ENCODE results near the gene PSMA3. TPM values are rescaled to one million over a fixed set of nuclear protein-coding genes. Genes with fewer than 3 reads are reported as not detected.

Gene PSMA3
- polyA plus RNA-seq, 3 donors, result 140 to 162 (median 147) TPM

DNA sequence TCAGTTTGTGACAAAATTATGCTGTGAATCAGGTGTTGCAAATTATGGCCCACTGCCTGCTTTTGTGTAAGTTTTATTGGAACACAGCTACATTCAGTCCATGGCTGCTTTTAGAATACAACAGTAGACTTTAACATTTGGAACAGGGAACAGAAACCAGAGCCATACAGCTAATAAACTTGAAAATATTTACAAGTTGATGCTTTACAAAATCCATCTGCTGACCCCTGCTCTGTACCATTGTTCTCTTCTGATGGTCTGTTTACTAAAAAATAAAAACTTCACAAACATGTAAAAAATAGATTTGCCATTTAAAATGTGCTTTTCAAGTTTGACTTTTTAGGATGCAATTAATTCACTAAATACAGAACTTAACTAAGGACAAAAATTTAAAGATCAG, 20.8 kb downstream of the PSMA3 start:
- DNase-seq (ENCODE audit: low read depth in 3 of 3, low spot score in 2 of 3), result peak in 2 of 3 donors; percentile 34 to 44

DNA sequence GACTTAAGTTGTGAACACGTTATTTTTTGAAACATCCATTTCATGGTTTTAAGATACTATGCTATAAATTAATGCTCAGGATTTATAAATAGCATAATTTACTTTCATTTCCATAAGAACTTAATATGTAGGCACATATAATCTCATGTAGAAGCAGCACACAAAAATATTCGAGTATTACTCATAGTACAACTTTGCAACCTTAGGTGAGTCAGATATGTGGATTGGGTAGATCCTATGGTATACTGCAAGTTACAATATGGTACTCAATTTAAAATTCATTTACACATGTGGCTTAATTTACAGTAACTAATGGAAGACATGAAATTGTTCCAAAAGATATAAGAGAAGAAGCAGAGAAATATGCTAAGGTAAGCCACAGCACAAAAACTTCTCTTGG, 26.0 kb downstream of the PSMA3 start:
- DNase-seq (ENCODE audit: low read depth in 3 of 3, low spot score in 2 of 3), result no peak

DNA sequence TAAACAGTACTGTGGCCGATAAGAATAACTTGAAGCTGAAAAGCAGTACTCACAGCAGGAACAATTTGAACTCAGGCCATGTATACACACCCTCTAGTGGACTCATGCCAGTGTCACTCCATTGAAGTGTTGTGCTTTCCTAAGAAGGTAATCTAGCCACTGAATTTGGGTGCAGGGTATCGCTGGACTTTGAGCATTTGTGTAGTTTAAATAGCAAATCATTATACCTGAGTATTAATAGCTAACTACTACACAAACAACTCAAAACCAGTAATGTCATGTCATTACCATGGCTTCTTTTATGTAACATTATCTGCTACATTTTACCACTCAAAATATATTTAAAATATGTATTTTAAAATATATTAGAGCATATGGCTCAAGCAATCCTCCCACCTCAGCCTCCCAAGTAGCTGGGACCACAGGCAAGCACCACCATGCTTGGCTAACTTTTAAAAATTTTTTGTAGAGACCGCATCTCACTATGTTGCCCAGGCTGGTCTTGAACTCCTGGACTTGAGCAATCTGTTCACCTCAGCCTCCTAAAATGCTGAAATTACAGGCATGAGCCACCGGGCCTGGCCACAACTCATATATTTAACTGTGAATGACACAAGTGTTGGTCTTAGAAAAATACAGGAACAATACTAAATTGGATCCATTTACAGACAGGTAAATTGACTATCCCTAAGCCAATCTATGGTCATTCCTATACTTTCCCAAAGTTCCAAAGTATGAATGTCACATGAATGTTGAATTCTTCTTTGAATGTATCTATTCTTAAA, 28.1 kb downstream of the PSMA3 start:
- DNase-seq (ENCODE audit: low read depth in 3 of 3, low spot score in 2 of 3), result no peak

DNA sequence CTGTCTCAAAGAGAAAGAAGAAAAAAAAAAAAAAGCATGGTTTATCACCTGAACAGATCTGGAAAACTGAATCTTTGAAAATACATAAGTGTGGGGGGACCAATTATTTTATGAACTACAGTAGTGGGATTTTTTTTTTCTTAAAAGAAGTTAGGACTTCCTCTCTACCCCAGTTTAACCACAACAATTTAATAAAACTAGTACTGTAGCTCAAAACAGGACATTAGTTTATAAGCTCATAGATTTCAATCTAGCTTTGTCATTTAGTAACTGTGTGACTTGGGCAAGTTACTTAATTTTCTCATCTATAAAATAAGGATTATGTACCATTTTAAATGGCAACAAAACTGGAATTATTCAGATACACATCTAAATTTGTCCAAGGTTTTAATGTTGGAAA, 30.2 kb downstream of the PSMA3 start:
- no peak for DNase-seq (ENCODE audit: low read depth in 3 of 3, low spot score in 2 of 3)

DNA sequence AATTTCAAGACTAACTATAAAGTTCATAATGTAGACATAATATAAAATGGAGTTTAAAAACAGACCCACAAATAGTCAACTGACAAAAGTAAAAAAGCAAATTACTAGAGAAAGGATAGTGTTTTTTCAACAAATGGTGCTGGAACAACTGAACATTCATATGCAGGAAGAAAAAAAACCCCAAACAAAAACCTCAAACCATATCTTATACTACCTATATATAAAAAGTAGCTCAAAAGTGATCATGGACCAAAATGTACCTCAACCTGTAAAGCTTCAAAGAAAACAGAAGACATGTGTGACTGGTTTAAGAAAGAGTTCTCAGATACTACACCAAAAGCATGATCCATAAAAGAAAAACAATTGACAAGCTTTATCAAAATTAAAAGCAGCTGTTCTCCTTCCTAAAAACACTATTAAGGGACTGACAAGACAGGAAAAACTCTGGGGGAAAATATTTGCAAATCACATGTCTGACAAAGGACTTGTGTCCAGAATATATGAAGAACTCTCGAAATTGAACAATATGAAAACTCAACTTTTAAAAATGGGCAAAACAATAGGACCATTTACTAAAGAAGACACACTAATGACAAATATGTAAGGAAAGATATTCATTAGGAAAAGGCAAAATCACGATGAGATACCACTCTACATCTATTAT, 31.0 kb downstream of the PSMA3 start:
- DNase-seq (ENCODE audit: low read depth in 3 of 3, low spot score in 2 of 3), result no peak

DNA sequence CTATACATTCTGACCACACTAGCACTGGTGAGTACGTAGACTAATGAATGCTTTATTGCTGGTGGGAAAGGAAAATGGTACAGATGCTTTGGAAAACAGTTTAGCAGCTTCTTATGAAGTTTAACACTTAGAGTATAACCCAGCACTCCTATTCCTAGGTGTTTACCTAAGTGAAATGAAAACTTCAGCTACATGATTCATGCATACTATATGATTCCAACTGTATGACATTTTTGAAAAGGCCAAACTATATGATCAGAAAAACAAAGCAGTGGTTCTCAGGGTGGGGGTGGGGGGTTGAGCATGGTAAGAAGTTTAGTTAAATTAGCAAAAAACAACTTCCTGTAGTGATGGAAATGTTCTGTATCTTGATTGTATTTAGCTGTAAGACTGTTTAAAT, 31.6 kb downstream of the PSMA3 start:
- no peak for DNase-seq (ENCODE audit: low read depth in 3 of 3, low spot score in 2 of 3)

DNA sequence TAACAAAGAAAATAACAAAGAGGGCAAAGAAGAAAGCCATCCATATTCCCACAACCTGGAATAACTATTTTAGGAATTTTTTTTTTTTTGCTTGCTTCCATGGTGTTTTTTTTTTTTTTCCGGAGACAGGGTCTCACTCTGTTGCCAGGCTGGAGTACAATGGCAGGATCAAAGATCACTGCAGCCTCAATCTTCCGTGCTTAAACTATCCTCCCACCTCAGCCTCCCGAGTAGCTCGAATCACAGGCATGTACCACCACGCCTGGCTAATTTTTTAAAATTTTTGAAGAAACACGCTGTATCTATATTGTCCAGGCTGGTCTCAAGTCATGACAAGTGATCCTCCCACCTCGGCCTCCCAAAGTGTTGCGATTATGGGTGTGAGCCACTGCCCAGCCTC, 33.5 kb downstream of the PSMA3 start:
- no peak for DNase-seq (ENCODE audit: low read depth in 3 of 3, low spot score in 2 of 3)

DNA sequence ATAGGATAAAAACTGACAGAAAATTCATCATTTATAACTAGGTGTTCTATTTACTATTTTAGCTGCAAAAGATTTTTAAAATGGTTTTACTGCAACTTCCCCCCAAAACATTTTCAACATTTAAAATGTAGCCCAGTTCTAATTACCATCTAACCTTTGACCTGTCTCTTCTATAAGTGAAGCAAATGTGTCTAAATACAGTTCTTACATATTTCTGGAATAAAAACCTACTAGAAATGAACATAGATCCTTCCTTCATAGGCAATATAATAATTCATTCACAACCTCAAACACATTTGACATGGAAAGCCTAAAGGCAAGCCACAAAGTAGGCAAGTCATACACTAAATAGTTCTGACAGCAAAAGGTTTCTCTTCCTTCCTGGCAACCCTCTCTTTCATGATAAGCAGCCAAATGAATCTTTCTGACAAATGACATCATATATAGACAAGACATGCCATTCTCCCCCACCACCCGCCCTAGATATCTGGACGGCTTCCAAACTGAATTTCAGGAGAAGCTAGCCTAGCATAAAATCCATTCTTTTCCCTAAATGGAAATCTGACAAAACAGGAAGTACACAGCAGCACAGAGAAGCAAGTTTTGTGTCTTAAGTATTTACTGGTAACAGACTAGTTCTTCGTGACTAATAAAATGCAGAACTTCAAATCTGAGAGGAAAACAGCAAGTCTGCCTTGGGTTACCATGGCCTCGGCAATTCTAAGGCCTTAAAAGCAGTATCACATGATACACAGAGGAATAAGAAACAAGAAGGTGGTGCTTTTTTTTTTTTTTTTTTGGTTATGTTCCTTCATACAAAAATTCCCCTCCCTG, 36.5 kb downstream of the PSMA3 start:
- no peak for DNase-seq (ENCODE audit: low read depth in 3 of 3, low spot score in 2 of 3)

DNA sequence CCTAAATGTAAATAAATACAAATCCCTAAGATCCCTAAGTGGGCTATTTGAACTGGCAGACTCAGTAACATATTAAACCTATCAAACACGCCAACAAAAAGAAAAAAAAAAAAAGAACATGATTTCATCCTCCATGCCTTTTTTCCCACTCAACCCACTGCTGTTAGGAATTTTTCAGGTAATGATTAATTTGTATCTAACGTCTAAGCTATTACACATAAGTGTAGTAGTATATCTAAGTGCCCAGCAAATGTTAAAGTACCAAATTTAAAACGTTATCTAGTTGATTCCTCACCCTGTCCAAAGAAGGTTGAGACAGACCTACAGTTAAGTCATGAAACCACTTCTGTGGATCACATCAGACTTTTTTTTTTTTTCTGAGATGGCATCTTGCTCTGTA, 37.3 kb downstream of the PSMA3 start:
- no peak for DNase-seq (ENCODE audit: low read depth in 3 of 3, low spot score in 2 of 3)

DNA sequence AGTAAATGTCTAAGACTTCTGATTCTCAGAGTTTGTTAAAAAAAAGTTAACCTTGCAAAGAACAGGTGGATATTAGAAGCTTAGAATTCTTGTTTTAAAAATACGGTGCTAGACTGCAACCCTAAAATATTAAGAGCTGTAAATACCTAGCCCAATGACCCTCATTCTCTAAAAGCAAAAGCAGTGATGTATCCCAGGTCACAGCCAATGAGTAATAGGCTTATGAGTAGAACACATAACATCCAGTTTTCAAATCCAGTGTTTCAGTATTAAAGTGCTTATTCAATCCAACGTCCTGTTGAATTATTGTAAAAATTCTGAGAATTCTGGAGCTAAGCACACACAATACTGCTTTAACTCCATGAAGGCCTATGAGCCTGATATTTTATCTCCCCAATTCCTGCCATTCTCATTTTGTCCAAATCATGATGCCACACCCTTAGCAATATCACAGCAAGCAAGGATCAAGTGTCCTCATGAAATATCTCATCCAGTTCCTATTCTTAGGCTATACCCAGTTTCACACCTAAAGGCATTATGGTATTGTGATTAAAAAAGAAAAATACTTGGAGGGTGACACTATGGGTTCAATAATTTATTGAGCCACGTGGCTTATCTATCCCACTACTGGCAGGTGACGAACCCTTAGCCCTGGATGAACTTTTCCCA, 38.4 kb downstream of the PSMA3 start:
- no peak for DNase-seq (ENCODE audit: low read depth in 3 of 3, low spot score in 2 of 3)

DNA sequence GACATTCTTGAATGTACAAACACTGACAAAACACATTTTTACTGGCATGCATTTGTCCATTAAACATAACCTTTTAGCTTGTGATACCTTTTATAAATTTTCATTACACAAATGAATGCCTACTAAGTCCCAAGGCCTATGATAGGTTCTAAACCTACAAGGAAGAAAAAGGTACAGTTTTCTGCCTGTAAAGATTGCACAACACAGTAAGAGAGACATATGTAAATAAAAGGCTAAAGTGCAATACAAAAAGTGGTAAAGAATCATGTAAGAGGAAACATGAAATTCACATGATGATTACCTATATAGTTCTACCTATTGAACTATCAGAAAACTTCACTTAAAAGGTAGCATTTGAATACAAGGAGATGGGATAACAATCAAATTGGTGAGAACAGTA, 39.1 kb downstream of the PSMA3 start:
- no peak for DNase-seq (ENCODE audit: low read depth in 3 of 3, low spot score in 2 of 3)

DNA sequence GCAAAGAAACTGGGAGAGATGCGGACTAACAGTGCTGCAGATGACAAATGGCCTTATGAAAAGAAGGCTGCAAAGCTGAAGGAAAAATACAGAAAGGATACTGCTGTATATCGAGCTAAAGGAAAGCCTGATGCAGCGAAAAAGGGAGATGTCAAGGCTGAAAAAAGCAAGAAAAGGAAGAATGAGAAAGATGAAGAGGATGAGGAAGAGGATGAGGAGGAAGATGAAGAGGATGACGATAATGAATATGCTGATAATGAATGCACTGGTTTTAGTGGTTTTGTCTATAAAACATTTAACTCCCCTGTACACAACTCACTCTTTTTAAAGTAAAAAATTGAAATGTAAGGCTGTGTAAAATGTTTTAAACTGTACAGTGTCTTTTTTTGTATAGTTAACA, 40.5 kb downstream of the PSMA3 start:
- no peak for DNase-seq (ENCODE audit: low read depth in 3 of 3, low spot score in 2 of 3)

DNA sequence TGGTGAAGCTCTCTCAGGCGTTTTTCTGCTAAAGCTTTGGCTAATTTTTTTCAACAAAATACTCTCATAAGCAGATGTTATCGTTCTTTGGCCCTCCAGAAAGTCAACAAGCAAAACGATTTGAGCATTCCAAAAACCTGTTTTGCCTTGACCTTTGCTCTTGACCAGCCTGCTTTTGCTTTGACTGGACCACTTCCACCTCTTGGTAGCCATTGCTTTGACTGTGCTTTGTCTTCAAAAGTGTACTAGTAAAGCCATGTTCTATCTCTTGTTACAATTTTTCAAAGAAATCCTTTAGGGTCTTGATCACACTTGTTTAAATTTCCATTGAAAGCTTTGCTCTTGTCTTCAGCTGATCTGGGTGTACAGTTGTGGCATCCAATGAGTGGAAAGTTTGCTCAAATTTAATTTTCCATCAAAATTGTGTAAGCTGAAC, 43.0 kb downstream of the PSMA3 start:
- DNase-seq (ENCODE audit: low read depth in 3 of 3, low spot score in 2 of 3), result no peak

DNA sequence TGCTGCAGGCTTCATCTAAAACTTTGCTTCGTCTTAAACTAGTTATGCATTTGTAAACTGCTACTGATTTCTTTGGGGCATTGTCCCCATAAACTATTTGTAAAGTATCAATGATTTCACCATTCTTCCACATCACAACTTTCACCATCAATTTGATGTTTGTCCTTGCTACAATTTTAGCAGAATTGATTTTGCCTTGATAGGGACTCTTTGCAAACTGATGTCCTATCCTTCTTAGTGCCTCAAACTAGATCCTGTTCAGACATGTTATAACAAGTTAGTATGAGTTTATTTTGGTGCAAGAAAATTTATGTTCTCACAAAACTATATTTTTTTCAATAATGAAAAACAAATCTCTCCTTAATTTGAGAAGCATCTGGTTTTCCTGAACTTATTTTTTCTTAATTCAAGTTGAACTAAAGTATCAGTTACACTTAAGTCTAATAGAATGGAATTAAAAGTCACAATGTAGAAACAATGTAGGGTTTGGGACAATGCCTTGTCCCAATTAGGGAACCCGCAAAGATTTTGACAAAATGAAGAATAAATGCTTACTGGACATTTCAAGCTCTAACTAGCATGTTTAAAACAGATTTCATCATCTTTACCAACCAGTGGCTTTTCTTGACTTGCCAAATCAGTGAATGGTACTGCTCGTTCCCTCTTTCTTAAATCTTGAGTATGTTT, 43.6 kb downstream of the PSMA3 start:
- no peak for DNase-seq (ENCODE audit: low read depth in 3 of 3, low spot score in 2 of 3)

DNA sequence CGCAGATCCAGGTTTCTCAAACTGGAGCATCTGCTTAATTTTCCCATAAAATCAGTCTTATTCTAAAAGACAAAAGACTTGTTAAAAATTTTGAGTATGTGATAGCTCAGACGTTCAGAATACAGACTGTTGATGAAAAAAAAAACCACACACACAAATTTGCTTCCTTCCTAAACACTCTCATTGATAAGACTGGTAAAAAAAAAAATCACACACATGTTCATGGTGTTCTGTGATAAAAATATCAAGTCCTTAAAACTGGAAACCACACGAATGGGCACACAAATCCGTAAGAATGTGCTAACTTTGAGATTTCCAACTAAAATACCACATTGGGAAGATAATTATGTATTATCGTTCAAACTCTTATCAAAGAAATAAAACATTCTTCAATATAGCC, 47.0 kb downstream of the PSMA3 start:
- DNase-seq (ENCODE audit: low read depth in 3 of 3, low spot score in 2 of 3), result no peak

DNA sequence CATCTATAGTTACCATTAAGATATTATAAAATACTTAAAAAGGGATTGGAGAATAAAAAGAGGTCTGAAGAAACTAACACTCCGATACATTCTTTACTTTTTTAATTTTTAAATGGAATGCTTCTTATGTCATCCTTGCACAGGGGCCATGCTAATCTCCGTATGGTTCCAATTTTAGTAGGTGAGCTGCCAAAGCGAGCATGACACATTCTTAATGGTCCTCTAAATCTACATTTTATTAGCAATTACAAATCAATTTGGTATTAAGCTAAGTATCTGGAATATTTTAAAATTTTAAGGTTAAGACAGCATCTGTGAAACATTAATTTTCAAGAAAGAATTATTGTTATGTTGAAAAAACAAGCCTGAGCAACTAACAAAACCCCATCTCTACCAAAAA, 47.5 kb downstream of the PSMA3 start:
- DNase-seq (ENCODE audit: low read depth in 3 of 3, low spot score in 2 of 3), result no peak

DNA sequence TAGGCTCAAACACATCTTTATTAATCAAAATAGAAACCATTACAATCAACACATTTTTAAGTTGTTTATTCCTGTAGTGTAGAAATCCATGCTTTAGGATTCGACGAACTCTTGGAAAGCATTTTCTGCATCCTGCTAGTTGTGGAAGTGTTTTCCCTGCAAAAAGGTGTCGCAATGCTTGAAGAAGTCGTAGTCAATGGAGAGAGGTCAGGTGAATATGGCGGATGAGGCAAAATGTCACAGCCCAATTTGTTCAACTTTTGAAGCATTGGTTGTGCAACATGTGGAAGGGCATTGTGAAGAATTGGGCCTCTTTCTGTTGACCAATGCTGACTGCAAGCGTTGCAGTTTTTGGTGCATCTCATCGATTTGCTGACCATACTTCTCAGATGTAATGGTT, 49.6 kb downstream of the PSMA3 start:
- DNase-seq (ENCODE audit: low read depth in 3 of 3, low spot score in 2 of 3), result no peak

DNA sequence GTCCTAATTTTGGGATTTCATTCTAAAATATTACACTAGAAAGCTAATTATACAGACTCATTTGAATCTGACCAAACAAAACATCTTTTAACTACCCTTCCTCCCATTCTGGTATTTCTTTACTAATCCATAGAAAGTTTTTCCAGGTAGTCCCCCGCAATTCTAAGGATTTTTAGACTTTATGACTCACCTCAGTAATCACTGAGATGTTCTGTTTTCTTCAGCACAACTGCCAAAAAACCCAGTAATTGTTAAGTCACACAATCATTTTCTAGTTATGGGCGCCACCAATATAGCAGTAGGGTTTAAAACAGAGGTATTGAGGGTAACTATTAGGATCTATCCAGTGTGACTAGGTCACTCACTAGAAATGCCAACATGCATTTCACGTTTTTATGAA, 52.1 kb downstream of the PSMA3 start:
- no peak for DNase-seq (ENCODE audit: low read depth in 3 of 3, low spot score in 2 of 3)

DNA sequence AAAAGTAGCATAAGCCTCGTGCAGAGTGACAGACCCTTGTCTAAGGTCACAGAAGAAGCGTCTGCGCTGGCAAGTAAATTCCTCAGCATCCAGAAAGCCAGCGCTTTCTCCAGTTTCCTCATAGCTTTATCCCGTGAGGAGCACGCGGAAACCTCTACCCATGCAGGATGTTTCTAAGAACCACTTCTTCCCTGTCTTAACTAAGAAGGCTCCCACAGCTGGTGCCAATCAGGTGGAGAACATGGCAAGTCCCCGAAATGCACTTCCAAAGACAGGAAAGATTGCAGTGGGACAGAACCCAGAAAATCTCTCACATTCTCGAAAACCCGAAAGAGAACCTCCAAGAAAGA, 52.7 kb downstream of the PSMA3 start:
- DNase-seq (ENCODE audit: low read depth in 3 of 3, low spot score in 2 of 3), result no peak

DNA sequence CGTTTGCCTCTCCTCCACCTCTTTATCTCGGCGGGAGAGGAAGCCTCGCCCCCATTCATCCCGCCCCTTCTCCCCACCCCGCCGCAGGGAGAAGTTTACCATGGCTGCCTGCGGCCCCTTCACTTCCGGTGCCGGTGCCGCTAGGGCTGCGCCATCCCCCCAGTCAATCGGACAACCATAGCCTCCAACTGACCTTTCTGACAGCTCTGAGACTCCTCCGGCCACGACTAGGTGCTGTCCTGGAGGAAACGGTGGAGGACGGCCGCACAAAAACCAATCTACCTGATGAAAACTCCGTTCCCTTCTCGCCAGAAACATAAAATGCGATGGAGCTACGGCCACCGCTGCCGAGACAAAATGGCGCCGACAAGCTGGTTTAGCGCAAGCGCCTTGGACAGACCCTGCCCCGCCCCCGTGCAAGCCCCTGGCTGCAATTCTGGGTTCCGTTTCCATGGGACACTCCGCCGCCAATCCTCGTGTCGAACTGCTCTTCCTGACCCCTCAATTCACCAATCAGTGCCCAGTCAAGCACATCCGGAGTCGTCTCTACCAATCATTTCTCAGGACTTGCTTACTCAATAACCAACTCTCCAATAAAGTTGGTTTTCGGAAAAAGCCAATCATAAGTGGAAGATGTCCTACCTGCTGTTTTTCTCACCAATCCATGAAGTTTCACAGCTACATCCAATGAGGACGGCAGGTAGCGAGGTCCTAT, 53.3 kb downstream of the PSMA3 start:
- DNase-seq (ENCODE audit: low read depth in 3 of 3, low spot score in 2 of 3), result peak; percentile 99 to 100 (median 99)

Data from right renal cortex interstitium (tissue), 3 donors.